Gastrocnemius medialis (tissue), 4 donors: Measurements from ENCODE around the gene AFG1L. TPM values are rescaled to one million over a fixed set of nuclear protein-coding genes. Genes with fewer than 3 reads are reported as not detected.

ENCODE experiments used
- ATAC-seq, 2 donors: fragments of 150-250 bp; one replicate each; pipeline ENCODE4 v1.9.1; 2016
- DNase-seq, 2 donors: peaks; one replicate each; pipeline ENCODE4 v3.0.0-alpha.2; 2019
- H3K27ac ChIP-seq, 4 donors: fragments of 200-600 bp; sonication (generic); 1 replicate in 1 of 4; 2 replicates in 3 of 4; pipeline ENCODE4 v1.5.1; 2016 to 2018; ENCODE audit warnings: mild to moderate bottlenecking in 2 of 4, moderate library complexity in 1 of 4
- H3K27me3 ChIP-seq, 3 donors: fragments of 200-600 bp; sonication (generic) in 2 of 3; 1 replicate in 1 of 3; 2 replicates in 2 of 3; pipeline versions ENCODE4 v1.5.1 to v1.6.0; 2016 to 2019; ENCODE audit warnings: mild to moderate bottlenecking in 1 of 3, moderate library complexity in 1 of 3
- H3K36me3 ChIP-seq, 2 donors: fragments of 200-600 bp; sonication (generic) in 1 of 2; one replicate each; pipeline ENCODE4 v1.5.1; 2017 to 2018
- H3K4me1 ChIP-seq, 2 donors: fragments of 200-600 bp; sonication (generic) in 1 of 2; one replicate each; pipeline ENCODE4 v1.5.1; 2016 to 2017; ENCODE audit warnings: mild to moderate bottlenecking in 2 of 2
- H3K4me3 ChIP-seq, 4 donors: fragments of 200-600 bp; sonication (generic) in 3 of 4; 1 replicate in 1 of 4; 2 replicates in 3 of 4; pipeline ENCODE4 v1.5.1; 2016 to 2019; ENCODE audit warnings: mild to moderate bottlenecking in 2 of 4
- H3K9me3 ChIP-seq, 3 donors: fragments of 200-600 bp; sonication (generic) in 2 of 3; 1 replicate in 1 of 3; 2 replicates in 2 of 3; pipeline ENCODE4 v1.5.1; 2016 to 2019
- POLR2A ChIP-seq, 2 donors: fragments of 450-650 bp; IDR thresholded peaks; one replicate each; pipeline ENCODE4 v1.6.1; 2017; ENCODE audit warnings: antibody characterized with exemption in 2 of 2, mild to moderate bottlenecking in 2 of 2, moderate library complexity in 2 of 2
- in situ Hi-C, 4 donors: fragments of 200-750 bp; cut with MboI; loops; one replicate each; pipeline versions ENCODE4 v1.15.0 to v1.8.0; 2017; ENCODE audit warnings: low sequenced_read_pairs in 4 of 4
- intact Hi-C: fragments of 100-400 bp; cut with DNase I; formaldehyde crosslinking; loops from one replicate; pipeline ENCODE4 v1.15.1; 2023; ENCODE audit warnings: low total_unique reads
- total RNA-seq, 4 donors: library from RNA; depleted of rRNA; stranded (reverse); fragments of >200 nt; gene quantifications; one replicate each; pipeline versions ENCODE4 v1.1.0 to v1.2.3, GENCODE V29; 2016
- TF ChIP-seq, protein P1 (sequence below), 5 experiments: fragments of 450-650 bp in 3 of 5; fragments of 200-600 bp in 2 of 5; sonication (generic) in 2 of 5; IDR thresholded peaks in 4 of 5; conservative IDR thresholded peaks in 1 of 5; 1 replicate in 4 of 5; 2 replicates in 1 of 5; pipeline ENCODE4 v1.5.1; 2016 to 2019; ENCODE audit warnings: antibody characterized with exemption in 5 of 5, mild to moderate bottlenecking in 3 of 5, moderate library complexity in 3 of 5

AFG1L gene
- total RNA-seq, 4 donors from 2014 or later = 2.1 to 7.0 (median 2.6) TPM

DNA sequence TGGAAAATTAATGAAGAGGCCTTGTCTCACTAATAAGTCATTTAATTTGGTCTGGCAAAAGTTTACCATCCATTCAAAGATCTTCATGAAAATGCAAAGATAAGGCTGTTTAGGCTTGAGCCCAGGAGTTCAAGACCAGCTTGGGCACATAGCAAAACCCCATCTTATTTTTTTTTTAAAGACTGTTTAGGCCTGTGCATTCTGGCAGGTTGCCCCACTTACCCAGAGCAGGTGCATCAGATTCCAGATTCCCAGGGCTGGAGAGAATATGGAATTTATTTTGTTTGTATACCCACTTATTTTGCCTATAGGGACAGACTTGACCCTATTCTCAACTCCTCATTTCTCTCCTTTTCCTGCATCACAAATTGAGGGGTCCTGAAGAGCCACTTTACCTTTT, 271.6 kb downstream of the AFG1L start:
- no peaks in the 10 kb centered on the region for H3K9me3 ChIP-seq
- peak overlapping the region; percentile 1 to 99 (median 91) for H3K4me3 ChIP-seq
- peaks cover 0 to 58% of the 10 kb centered on the region in 2 donors for H3K36me3 ChIP-seq
- in situ Hi-C loops = loop anchor here in 1 of 4 donors (25.0 kb wide), 1 partner anchor 96 kb away; no protein-coding TSS in a partner anchor
- H3K27me3 ChIP-seq = no peaks in the 10 kb centered on the region
- TF ChIP-seq, protein P1, sequence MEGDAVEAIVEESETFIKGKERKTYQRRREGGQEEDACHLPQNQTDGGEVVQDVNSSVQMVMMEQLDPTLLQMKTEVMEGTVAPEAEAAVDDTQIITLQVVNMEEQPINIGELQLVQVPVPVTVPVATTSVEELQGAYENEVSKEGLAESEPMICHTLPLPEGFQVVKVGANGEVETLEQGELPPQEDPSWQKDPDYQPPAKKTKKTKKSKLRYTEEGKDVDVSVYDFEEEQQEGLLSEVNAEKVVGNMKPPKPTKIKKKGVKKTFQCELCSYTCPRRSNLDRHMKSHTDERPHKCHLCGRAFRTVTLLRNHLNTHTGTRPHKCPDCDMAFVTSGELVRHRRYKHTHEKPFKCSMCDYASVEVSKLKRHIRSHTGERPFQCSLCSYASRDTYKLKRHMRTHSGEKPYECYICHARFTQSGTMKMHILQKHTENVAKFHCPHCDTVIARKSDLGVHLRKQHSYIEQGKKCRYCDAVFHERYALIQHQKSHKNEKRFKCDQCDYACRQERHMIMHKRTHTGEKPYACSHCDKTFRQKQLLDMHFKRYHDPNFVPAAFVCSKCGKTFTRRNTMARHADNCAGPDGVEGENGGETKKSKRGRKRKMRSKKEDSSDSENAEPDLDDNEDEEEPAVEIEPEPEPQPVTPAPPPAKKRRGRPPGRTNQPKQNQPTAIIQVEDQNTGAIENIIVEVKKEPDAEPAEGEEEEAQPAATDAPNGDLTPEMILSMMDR (IDR thresholded peaks at IDR 0.05 in 4 of 5, conservative IDR thresholded peaks at IDR 0.05 in 1 of 5) = no peak
- no peak for TF ChIP-seq POLR2A (IDR thresholded peaks at IDR 0.05)
- no peak for DNase-seq
- H3K27ac ChIP-seq = peak overlapping the region; percentile 95 to 100 (median 100)
- intact Hi-C loops = loop anchor here (2.0 kb wide), 1 partner anchor 14 kb away; no protein-coding TSS in a partner anchor
- peaks cover 73 to 74% of the 10 kb centered on the region in 2 donors for H3K4me1 ChIP-seq
- no peak for ATAC-seq

DNA sequence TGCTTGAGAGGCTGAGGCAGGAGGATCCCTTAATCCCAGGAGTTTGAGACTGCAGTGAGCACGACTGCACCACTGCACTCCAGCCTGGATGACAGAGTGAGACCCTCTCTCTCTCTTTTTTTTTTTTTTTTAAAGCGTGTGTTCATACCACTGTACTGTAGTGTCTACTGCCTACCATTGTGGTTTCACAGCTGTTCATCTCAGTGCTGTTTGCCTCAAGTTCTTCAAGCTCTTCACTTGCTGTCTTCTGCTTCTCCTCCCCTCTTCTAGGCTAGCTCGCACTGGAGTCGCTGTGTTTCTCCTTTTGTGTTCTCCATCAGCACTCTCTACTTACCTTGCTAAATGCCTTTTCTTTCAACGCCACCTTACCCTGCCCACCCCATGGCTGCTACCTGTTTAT, 273.2 kb downstream of the AFG1L start:
- Histone ChIP-seq H3K4me3 (no peak overlapping the region), H3K9me3 (no peaks in the 10 kb centered on the region), H3K27ac (peak overlapping the region; percentile 35 to 100 (median 66)), H3K36me3 (peaks cover 0 to 63% of the 10 kb centered on the region in 2 donors), H3K4me1 (peaks cover 77 to 83% of the 10 kb centered on the region in 2 donors), H3K27me3 (no peaks in the 10 kb centered on the region)
- intact Hi-C loops (no loop called here), in situ Hi-C loops (loop anchor here in 1 of 4 donors (25.0 kb wide), 1 partner anchor 94 kb away; no protein-coding TSS in a partner anchor)
- TF ChIP-seq POLR2A (IDR thresholded peaks at IDR 0.05) = no peak
- TF ChIP-seq, protein P1 (IDR thresholded peaks at IDR 0.05 in 4 of 5, conservative IDR thresholded peaks at IDR 0.05 in 1 of 5) = no peak
- ATAC-seq (no peak), DNase-seq (no peak)

DNA sequence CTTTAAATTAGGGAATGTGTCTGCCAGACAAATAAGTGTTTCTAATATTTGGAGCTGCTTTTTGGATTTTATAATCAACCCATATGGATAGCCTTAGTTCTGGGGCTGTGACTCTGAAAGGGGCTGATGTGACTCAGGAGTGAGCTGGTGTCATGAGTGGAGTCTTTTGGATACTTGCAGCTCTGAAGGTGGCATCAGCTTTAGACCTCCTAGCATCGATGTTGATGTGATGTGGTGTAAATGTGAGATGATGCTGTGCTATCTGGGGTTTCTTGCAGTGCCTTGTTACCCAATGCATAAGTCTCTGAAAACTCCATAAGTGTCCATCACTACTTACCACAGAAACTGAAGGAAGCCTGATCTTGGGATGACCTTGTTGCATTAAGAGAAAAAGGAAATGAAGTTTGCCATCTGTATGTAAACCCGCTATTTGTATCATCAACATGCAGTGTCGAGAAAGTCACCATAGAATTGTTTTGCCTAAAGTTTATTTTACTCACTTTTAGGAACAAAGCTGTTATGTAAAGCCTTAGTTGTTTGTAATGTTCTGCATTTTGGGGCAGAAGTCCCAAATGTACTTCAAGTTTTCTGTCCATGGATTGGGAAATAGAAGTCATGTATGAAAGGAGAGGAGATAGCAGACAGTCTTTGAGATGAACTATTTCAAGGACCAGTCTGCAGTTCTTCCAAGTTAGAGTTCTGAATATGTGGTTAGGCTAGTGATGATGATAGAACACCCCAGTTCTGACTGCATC, 273.9 kb downstream of the AFG1L start:
- Histone ChIP-seq H3K27ac (peak overlapping the region; percentile 35 to 100 (median 66)), H3K9me3 (no peaks in the 10 kb centered on the region), H3K36me3 (peaks cover 0 to 63% of the 10 kb centered on the region in 2 donors), H3K4me3 (no peak overlapping the region), H3K27me3 (no peaks in the 10 kb centered on the region), H3K4me1 (peaks cover 82 to 87% of the 10 kb centered on the region in 2 donors)
- in situ Hi-C loops (loop anchor here in 1 of 4 donors (25.0 kb wide), 1 partner anchor 94 kb away; no protein-coding TSS in a partner anchor), intact Hi-C loops (no loop called here)
- TF ChIP-seq, protein P1 (IDR thresholded peaks at IDR 0.05 in 4 of 5, conservative IDR thresholded peaks at IDR 0.05 in 1 of 5) = no peak
- no peak for TF ChIP-seq POLR2A (IDR thresholded peaks at IDR 0.05)
- ATAC-seq (no peak), DNase-seq (no peak)

DNA sequence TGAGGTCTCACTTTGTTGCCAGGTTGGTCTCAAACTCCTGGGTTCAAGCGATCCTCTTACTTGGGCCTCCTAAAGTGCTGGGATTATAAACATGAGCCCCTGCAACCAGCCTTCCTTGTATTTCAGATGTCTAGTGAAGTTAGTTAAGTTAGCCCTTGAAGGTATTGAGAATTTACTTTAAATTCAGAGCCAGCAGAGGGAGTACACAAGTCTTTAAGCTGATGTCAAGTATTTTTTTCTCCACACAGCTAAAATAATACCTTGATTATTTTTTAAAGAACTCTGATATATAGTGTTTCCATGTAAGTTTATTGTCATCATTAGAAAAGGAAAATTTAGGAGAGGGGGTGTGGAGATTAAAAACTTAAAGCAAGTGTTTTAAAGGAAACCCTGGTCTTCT, 275.7 kb downstream of the AFG1L start:
- Histone ChIP-seq H3K4me1 (peaks cover 79 to 87% of the 10 kb centered on the region in 2 donors), H3K36me3 (peaks cover 0 to 63% of the 10 kb centered on the region in 2 donors), H3K27ac (peak overlapping the region; percentile 6 to 47 (median 44)), H3K4me3 (no peak overlapping the region), H3K27me3 (no peaks in the 10 kb centered on the region), H3K9me3 (no peaks in the 10 kb centered on the region)
- intact Hi-C loops (no loop called here), in situ Hi-C loops (loop anchor here in 1 of 4 donors (25.0 kb wide), 1 partner anchor 92 kb away; no protein-coding TSS in a partner anchor)
- DNase-seq (no peak), ATAC-seq (no peak)
- TF ChIP-seq POLR2A (IDR thresholded peaks at IDR 0.05) = no peak
